GM21786 (cell line): ENCODE results near the gene EI24.
"Not testable (repeated sequence)": the region's sequence is repeated elsewhere in the genome, so short reads cannot be mapped to it uniquely, and the experiment has no call there.

Experiments used
- ATAC-seq: cut with Tn5 transposase; IDR thresholded peaks from one replicate; pipeline ENCODE4 v1.9.1; 2021; ENCODE audit not compliant: unreplicated experiment

The EI24 gene

GRCh38 chr11:125568970-125569914 lies at the start of gene EI24:
Gene EI24 (plus strand): TSS chr11:125569477. CDS start chr11:125572528, 3,051 bp downstream.
- peak; percentile 95 for ATAC-seq

GRCh38 chr11:125519860-125520834 lies 49.1 kb upstream of the EI24 start:
- ATAC-seq, result no peak

- ATAC-seq, result no peak
These were observed 44.0 kb upstream of the EI24 start for GRCh38 chr11:125525303-125525702.

GRCh38 chr11:125532668-125533067 lies 36.6 kb upstream of the EI24 start:
- ATAC-seq, result no peak

GRCh38 chr11:125535585-125535984 lies 33.7 kb upstream of the EI24 start:
- ATAC-seq, result no peak

- not testable (repeated sequence) for ATAC-seq
These were observed 32.4 kb upstream of the EI24 start for GRCh38 chr11:125536834-125537233.

GRCh38 chr11:125542709-125543108 lies 26.6 kb upstream of the EI24 start:
- ATAC-seq, result no peak

- ATAC-seq, result no peak
These were observed 18.5 kb upstream of the EI24 start for GRCh38 chr11:125550780-125551179.

- no peak for ATAC-seq
These were observed 17.4 kb upstream of the EI24 start for GRCh38 chr11:125551835-125552342.

- no peak for ATAC-seq
These were observed 16.4 kb upstream of the EI24 start for GRCh38 chr11:125552927-125553326.

- no peak for ATAC-seq
These were observed 15.9 kb upstream of the EI24 start for GRCh38 chr11:125553357-125553756.

- ATAC-seq, result no peak
These were observed 15.2 kb upstream of the EI24 start for GRCh38 chr11:125554038-125554437.

- ATAC-seq, result no peak
These were observed 9.4 kb upstream of the EI24 start for GRCh38 chr11:125559888-125560287.

GRCh38 chr11:125561924-125562323 lies 7.4 kb upstream of the EI24 start:
- ATAC-seq, result no peak

- ATAC-seq, result no peak
These were observed 6.8 kb upstream of the EI24 start for GRCh38 chr11:125562430-125562829.

GRCh38 chr11:125564357-125564756 lies 4.9 kb upstream of the EI24 start:
- no peak for ATAC-seq

- ATAC-seq, result no peak
These were observed 3.0 kb upstream of the EI24 start for GRCh38 chr11:125566235-125566634.

- peak; percentile 30 for ATAC-seq
These were observed 791 bp downstream of the EI24 start for GRCh38 chr11:125569915-125570621.

- no peak for ATAC-seq
These were observed 1.7 kb downstream of the EI24 start for GRCh38 chr11:125570952-125571351.

- ATAC-seq, result no peak
These were observed 3.6 kb downstream of the EI24 start for GRCh38 chr11:125572916-125573315.

GRCh38 chr11:125577181-125577580 lies 7.9 kb downstream of the EI24 start:
- not testable (repeated sequence) for ATAC-seq
